Progenitor cell of endocrine pancreas (in vitro differentiated cells): ENCODE measurements around the gene SIDT2. TPM values are rescaled to one million over a fixed set of nuclear protein-coding genes. Genes with fewer than 3 reads are reported as not detected.

ENCODE experiments used
- DNase-seq: peaks from one replicate; pipeline ENCODE4 v3.0.0; 2021; ENCODE audit warnings: low spot score; ENCODE audit not compliant: unreplicated experiment
- H3K27ac Mint-ChIP-seq: 2 replicates; pipeline ENCODE4 v1.8.0; 2021; ENCODE audit warnings: mild to moderate bottlenecking, moderate library complexity, mixed read lengths
- H3K27me3 Mint-ChIP-seq: 2 replicates; pipeline ENCODE4 v1.8.0; 2021; ENCODE audit warnings: mixed read lengths
- H3K36me3 Mint-ChIP-seq: 2 replicates; pipeline ENCODE4 v1.8.0; 2022; ENCODE audit warnings: mixed read lengths; ENCODE audit not compliant: insufficient read depth
- H3K4me1 Mint-ChIP-seq: 2 replicates; pipeline ENCODE4 v1.8.0; 2021; ENCODE audit warnings: low read depth, mixed read lengths
- H3K4me3 Mint-ChIP-seq: 2 replicates; pipeline ENCODE4 v1.8.0; 2021; ENCODE audit warnings: low read depth, mild to moderate bottlenecking, moderate library complexity, mixed read lengths
- H3K9me3 Mint-ChIP-seq: 2 replicates; pipeline ENCODE4 v1.8.0; 2021; ENCODE audit warnings: low read depth, mixed read lengths
- total RNA-seq: library from RNA; stranded (reverse); gene quantifications from 2 replicates; pipeline ENCODE4 v1.2.1, GENCODE V29; 2021
- TF ChIP-seq, protein P1 (sequence below): fragments of 200-600 bp; sonication (generic); IDR thresholded peaks from one replicate; pipeline ENCODE4 v1.5.0; 2021; ENCODE audit warnings: antibody characterized with exemption, mild to moderate bottlenecking; ENCODE audit not compliant: unreplicated experiment

SIDT2 gene
- total RNA-seq, 1 donor from 2014 or later, result 44.7 TPM

DNA sequence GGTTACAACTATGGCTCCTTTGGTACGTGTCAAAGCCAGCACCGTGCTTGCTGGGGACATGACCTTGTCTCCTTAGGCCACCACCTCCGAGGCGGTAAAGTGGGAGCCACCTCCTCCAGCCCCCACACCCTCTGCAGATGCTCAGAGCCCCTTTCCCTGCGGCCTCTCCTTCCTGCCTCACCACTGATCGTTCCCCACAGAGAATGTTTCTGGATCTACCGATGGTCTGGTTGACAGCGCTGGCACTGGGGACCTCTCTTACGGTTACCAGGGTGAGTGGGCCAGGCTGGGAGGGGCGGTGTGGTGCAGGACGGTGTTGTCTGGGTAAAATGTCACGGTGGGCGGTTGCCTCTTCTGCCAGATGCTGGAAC is 8.9 kb downstream of the SIDT2 start:
- H3K27ac Mint-ChIP-seq, result no peak overlapping the region
- peaks cover 12% of the 10 kb centered on the region for H3K36me3 Mint-ChIP-seq
- H3K9me3 Mint-ChIP-seq, result no peaks in the 10 kb centered on the region
- no peak for DNase-seq
- no peaks in the 10 kb centered on the region for H3K27me3 Mint-ChIP-seq
- H3K4me3 Mint-ChIP-seq, result no peak overlapping the region
- TF ChIP-seq, protein P1, sequence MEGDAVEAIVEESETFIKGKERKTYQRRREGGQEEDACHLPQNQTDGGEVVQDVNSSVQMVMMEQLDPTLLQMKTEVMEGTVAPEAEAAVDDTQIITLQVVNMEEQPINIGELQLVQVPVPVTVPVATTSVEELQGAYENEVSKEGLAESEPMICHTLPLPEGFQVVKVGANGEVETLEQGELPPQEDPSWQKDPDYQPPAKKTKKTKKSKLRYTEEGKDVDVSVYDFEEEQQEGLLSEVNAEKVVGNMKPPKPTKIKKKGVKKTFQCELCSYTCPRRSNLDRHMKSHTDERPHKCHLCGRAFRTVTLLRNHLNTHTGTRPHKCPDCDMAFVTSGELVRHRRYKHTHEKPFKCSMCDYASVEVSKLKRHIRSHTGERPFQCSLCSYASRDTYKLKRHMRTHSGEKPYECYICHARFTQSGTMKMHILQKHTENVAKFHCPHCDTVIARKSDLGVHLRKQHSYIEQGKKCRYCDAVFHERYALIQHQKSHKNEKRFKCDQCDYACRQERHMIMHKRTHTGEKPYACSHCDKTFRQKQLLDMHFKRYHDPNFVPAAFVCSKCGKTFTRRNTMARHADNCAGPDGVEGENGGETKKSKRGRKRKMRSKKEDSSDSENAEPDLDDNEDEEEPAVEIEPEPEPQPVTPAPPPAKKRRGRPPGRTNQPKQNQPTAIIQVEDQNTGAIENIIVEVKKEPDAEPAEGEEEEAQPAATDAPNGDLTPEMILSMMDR, result no peak
- H3K4me1 Mint-ChIP-seq, result peaks cover 17% of the 10 kb centered on the region

DNA sequence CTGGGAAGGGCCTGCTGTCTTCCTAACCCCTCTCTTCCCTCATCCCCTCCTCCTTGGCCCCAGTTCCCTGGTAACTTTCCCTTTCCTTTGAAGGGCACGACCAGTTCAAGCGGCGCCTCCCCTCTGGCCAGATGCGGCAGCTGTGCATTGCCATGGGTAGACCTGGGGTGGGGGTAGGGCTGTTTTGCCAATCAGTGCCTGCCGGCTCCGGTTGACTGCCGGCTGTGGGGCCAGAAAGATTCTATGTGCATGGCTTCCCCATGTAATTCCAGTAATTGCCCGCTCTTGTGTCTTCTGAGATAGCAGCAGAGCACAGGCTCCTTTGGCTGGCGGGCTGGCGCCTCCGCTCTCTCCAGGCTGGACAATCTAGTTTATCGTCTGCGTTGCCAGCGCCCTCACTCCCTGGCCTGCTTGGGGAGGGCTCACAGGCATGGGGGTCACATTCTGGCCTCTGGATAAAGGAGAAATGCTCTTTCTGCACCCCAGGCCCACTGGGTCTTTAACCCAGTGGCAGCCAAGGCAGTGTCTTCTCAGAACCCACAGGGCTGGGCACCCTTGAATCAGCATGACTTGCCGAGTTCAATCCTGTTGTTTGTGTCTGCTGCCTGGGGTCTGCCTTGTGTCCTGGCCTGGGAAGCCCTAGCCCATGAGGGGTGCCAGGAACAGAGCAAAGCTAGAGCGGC is 9.4 kb downstream of the SIDT2 start:
- TF ChIP-seq, protein P1, result no peak
- Mint-ChIP-seq H3K36me3 (peaks cover 10% of the 10 kb centered on the region), H3K9me3 (no peaks in the 10 kb centered on the region), H3K27ac (no peak overlapping the region), H3K4me3 (no peak overlapping the region), H3K4me1 (peaks cover 17% of the 10 kb centered on the region), H3K27me3 (no peaks in the 10 kb centered on the region)
- DNase-seq, result no peak

DNA sequence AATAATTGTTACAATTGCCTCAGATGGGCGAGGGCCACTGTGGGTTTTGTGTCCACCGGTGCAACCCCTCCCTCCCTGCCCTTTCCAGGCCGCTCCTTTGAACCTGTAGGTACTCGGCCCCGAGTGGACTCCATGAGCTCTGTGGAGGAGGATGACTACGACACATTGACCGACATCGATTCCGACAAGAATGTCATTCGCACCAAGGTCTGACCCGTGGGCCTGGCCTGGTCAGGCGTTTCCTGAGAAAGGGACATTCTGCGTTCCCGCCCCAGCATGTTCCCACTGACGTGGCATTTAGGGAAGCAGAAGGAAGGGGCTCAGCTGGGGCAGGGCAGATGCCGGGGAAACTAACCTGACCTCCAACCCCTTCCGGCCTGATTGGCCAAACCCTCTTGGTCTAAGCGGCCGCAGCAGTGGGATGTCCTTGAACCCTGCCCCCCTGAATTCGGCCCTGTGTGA is 10.1 kb downstream of the SIDT2 start:
- DNase-seq, result no peak
- Mint-ChIP-seq H3K27ac (no peak overlapping the region), H3K27me3 (no peaks in the 10 kb centered on the region), H3K4me1 (peaks cover 14% of the 10 kb centered on the region), H3K4me3 (no peak overlapping the region), H3K36me3 (peaks cover 10% of the 10 kb centered on the region), H3K9me3 (no peaks in the 10 kb centered on the region)
- TF ChIP-seq, protein P1, result no peak

DNA sequence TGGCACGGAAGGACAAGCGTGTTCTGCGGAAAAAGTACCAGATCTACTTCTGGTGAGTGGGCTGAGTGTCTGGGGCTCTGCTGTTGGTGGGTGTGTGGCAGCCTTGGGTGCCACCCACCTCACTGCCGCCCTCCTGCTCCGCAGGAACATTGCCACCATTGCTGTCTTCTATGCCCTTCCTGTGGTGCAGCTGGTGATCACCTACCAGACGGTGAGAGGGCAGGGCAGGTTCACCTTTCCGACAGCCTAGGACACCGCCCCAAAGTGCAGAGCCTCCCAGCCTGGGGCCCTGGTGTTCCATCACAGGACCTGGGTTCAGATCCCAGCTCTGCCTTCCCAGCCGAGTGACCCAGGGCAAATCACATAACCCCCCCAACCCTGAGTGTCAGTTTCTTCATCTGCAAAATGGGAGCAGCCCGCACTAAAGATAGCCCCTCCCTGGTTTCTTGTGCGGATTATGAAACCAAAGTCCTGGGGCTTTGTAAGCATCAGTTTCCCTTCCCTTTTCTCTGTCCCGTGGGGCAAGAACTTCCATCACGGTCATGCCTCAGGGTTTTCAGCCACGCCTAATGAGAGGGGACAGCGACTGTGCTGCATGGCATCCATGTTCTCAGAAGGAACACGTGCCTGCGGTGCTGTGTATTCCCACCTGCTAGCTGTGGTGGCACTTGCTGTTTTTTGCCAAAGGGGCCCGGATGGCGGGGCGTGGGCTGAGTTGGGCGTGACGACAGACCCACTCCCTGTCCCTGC is 10.8 kb downstream of the SIDT2 start:
- H3K27ac Mint-ChIP-seq, result no peak overlapping the region
- TF ChIP-seq, protein P1, result no peak
- H3K27me3 Mint-ChIP-seq, result no peaks in the 10 kb centered on the region
- no peak for DNase-seq
- H3K4me3 Mint-ChIP-seq, result no peak overlapping the region
- H3K4me1 Mint-ChIP-seq, result peaks cover 7% of the 10 kb centered on the region
- no peaks in the 10 kb centered on the region for H3K9me3 Mint-ChIP-seq
- peaks cover 10% of the 10 kb centered on the region for H3K36me3 Mint-ChIP-seq

DNA sequence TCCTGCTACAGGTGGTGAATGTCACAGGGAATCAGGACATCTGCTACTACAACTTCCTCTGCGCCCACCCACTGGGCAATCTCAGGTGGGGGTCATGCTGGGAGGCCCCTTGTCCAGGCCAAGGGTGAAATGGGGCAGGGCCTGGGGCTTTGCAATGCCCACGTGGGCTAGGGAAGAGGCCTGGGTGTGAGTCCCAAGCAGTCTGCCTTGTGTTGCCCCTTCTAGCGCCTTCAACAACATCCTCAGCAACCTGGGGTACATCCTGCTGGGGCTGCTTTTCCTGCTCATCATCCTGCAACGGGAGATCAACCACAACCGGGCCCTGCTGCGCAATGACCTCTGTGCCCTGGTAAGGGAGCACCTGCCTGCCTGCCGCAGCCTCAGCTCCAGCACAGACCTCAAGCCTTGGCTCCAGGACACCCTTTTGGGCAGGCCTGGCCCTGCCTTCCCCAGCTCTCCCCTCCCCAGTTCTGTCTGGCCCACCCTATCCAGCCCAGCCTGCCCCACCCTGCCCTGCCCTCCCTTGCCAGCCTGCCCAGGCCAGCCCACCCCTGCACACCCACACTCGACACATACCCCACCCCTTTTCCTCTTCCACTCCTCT is 11.5 kb downstream of the SIDT2 start:
- Mint-ChIP-seq H3K36me3 (peaks cover 10% of the 10 kb centered on the region), H3K27ac (no peak overlapping the region), H3K9me3 (no peaks in the 10 kb centered on the region), H3K27me3 (no peaks in the 10 kb centered on the region), H3K4me1 (peaks cover 4% of the 10 kb centered on the region), H3K4me3 (no peak overlapping the region)
- DNase-seq, result no peak
- TF ChIP-seq, protein P1, result no peak
